HL-60 (cell line): ENCODE measurements around the gene SCYGR8.

Source experiments
- DNase-seq, 2 experiments: peaks; one replicate each; pipeline ENCODE4 v3.0.0-alpha.2; 2010 to 2020; ENCODE audit warnings: low read depth in 1 of 2, low spot score in 1 of 2
- H3K27ac ChIP-seq: fragments of 250-450 bp; sonication (Bioruptor Pico); replicated peaks from 2 replicates; pipeline ENCODE4 v1.5.1; 2020; ENCODE audit warnings: mild to moderate bottlenecking, moderate library complexity
- H3K27me3 ChIP-seq: fragments of 250-450 bp; sonication (Bioruptor Pico); 2 replicates; pipeline ENCODE4 v1.5.1; 2021; ENCODE audit warnings: mild to moderate bottlenecking, moderate library complexity; ENCODE audit not compliant: insufficient read depth, poor library complexity, severe bottlenecking
- H3K4me3 ChIP-seq: replicated peaks from 2 replicates; pipeline ENCODE4 v1.5.1; 2011; ENCODE audit warnings: mild to moderate bottlenecking, control low read depth, low read length; ENCODE audit not compliant: insufficient read depth
- GABPA ChIP-seq: IDR thresholded peaks from 2 replicates; pipeline ENCODE4 v1.6.1; 2012; ENCODE audit warnings: low read depth
- POLR2AphosphoS5 ChIP-seq: IDR thresholded peaks from 2 replicates; pipeline ENCODE4 v1.6.1; 2012; ENCODE audit warnings: low read depth
- SPI1 ChIP-seq: IDR thresholded peaks from 2 replicates; pipeline ENCODE4 v1.6.1; 2012; ENCODE audit warnings: low read depth, mild to moderate bottlenecking, borderline replicate concordance
- TF ChIP-seq, protein P1 (sequence below): IDR thresholded peaks from one replicate; pipeline ENCODE4 v1.5.1; 2011; ENCODE audit warnings: low read length, control low read depth, inconsistent platforms; ENCODE audit not compliant: insufficient read depth
- TF ChIP-seq, protein P2 (sequence below): IDR thresholded peaks from 2 replicates; pipeline ENCODE4 v1.6.1; 2012; ENCODE audit warnings: low read depth; ENCODE audit not compliant: insufficient replicate concordance

Gene SCYGR8

DNA sequence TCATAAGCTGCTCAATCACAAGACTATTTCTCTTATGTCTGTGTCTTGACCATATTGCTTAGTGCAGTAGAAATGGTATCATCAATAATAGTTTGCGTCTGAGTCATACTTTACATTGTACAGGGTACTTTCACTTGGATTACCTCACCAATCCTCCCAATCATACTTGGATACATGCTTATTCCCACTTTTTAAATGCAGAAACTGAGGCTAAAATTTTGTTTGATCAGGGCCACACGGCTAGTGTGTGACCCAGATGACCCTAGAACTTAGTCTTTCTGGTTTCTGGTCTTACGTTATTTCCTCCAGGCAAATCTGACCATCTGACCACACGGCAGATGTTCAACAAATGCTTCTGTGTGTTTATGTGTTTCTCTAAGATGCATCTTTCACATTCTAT is 44.1 kb downstream of the SCYGR8 start:
- Histone ChIP-seq H3K4me3 (no peak overlapping the region), H3K27me3 (no peaks in the 10 kb centered on the region), H3K27ac (no peak overlapping the region)
- DNase-seq = no peak
- TF ChIP-seq, protein P1, sequence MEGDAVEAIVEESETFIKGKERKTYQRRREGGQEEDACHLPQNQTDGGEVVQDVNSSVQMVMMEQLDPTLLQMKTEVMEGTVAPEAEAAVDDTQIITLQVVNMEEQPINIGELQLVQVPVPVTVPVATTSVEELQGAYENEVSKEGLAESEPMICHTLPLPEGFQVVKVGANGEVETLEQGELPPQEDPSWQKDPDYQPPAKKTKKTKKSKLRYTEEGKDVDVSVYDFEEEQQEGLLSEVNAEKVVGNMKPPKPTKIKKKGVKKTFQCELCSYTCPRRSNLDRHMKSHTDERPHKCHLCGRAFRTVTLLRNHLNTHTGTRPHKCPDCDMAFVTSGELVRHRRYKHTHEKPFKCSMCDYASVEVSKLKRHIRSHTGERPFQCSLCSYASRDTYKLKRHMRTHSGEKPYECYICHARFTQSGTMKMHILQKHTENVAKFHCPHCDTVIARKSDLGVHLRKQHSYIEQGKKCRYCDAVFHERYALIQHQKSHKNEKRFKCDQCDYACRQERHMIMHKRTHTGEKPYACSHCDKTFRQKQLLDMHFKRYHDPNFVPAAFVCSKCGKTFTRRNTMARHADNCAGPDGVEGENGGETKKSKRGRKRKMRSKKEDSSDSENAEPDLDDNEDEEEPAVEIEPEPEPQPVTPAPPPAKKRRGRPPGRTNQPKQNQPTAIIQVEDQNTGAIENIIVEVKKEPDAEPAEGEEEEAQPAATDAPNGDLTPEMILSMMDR = no peak
- TF ChIP-seq GABPA = no peak
- no peak for TF ChIP-seq SPI1
- no peak for TF ChIP-seq POLR2AphosphoS5
- TF ChIP-seq, protein P2, sequence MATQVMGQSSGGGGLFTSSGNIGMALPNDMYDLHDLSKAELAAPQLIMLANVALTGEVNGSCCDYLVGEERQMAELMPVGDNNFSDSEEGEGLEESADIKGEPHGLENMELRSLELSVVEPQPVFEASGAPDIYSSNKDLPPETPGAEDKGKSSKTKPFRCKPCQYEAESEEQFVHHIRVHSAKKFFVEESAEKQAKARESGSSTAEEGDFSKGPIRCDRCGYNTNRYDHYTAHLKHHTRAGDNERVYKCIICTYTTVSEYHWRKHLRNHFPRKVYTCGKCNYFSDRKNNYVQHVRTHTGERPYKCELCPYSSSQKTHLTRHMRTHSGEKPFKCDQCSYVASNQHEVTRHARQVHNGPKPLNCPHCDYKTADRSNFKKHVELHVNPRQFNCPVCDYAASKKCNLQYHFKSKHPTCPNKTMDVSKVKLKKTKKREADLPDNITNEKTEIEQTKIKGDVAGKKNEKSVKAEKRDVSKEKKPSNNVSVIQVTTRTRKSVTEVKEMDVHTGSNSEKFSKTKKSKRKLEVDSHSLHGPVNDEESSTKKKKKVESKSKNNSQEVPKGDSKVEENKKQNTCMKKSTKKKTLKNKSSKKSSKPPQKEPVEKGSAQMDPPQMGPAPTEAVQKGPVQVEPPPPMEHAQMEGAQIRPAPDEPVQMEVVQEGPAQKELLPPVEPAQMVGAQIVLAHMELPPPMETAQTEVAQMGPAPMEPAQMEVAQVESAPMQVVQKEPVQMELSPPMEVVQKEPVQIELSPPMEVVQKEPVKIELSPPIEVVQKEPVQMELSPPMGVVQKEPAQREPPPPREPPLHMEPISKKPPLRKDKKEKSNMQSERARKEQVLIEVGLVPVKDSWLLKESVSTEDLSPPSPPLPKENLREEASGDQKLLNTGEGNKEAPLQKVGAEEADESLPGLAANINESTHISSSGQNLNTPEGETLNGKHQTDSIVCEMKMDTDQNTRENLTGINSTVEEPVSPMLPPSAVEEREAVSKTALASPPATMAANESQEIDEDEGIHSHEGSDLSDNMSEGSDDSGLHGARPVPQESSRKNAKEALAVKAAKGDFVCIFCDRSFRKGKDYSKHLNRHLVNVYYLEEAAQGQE = no peak

DNA sequence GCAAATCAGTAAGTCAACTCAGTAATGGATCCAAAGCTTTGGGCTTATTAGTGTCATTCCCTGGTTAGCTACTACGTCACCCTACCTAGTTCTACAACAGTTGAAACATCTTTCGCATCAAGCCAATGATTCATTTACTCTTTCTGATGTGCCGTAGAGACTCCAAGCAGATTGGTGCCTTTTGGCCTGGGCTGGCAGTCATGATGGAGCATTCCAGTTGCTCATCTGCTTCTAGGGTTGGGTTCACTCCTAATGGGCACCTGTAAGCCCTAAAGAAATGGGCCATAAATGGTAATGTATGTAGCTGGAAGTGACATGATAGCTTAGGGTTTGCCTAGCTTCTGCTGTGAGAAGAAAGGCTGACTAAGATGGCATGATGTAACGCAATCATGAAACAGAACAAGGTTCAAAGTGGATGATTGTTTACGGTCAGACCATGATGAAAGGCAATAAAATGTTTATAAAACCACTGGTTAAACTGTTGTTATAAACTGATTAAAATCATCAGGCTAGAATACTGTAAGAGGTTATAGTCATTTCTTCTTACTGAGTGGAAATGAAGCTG is 47.5 kb downstream of the SCYGR8 start:
- Histone ChIP-seq H3K27me3 (no peaks in the 10 kb centered on the region), H3K27ac (no peak overlapping the region), H3K4me3 (no peak overlapping the region)
- DNase-seq = no peak
- no peak for TF ChIP-seq SPI1
- no peak for TF ChIP-seq POLR2AphosphoS5
- TF ChIP-seq, protein P1 = no peak
- TF ChIP-seq, protein P2 = no peak
- TF ChIP-seq GABPA = no peak
